SK-N-MC (cell line): ENCODE measurements around the gene ARAP2.

Experiments
- EZH2 ChIP-seq: fragments of 200-600 bp; sonication (generic); IDR thresholded peaks from one replicate; pipeline ENCODE4 v1.6.1; 2017; ENCODE audit warnings: antibody characterized with exemption
- POLR2AphosphoS5 ChIP-seq: IDR thresholded peaks from 2 replicates; pipeline ENCODE4 v1.6.1; 2012; ENCODE audit warnings: mild to moderate bottlenecking, low read depth, low read length, borderline replicate concordance

GRCh38 chr4:36078319-36078718 is 166.0 kb downstream of the ARAP2 start:
- TF ChIP-seq EZH2 (no peak), POLR2AphosphoS5 (no peak)
